Loucy (cell line): ENCODE measurements around the gene VSIG10L2.

Source experiments
- H2AFZ ChIP-seq: fragments of 200-600 bp; sonication (generic); 2 replicates; pipeline ENCODE4 v1.6.0; 2016; ENCODE audit warnings: antibody characterized with exemption, mild to moderate bottlenecking, low read length, moderate library complexity
- H3F3A ChIP-seq: fragments of 200-600 bp; 2 replicates; pipeline ENCODE4 v1.6.0; 2016; ENCODE audit warnings: antibody characterized with exemption, low read depth, mild to moderate bottlenecking
- H3K27me3 ChIP-seq: fragments of 200-600 bp; sonication (generic); 2 replicates; pipeline ENCODE4 v1.6.1; 2014; ENCODE audit warnings: low read length, mild to moderate bottlenecking; ENCODE audit not compliant: insufficient read depth, poor library complexity, severe bottlenecking
- H3K36me3 ChIP-seq: fragments of 200-600 bp; sonication (generic); 2 replicates; pipeline ENCODE4 v1.6.1; 2016; ENCODE audit warnings: low read length; ENCODE audit not compliant: insufficient read depth
- H3K4me1 ChIP-seq: fragments of 200-600 bp; sonication (generic); 2 replicates; pipeline ENCODE4 v1.5.1; 2014; ENCODE audit warnings: low read length, mild to moderate bottlenecking; ENCODE audit not compliant: insufficient read depth, poor library complexity, severe bottlenecking
- H3K4me2 ChIP-seq: fragments of 200-600 bp; sonication (generic); 2 replicates; pipeline ENCODE4 v1.6.0; 2014; ENCODE audit warnings: antibody characterized with exemption, low read length, low read depth, mild to moderate bottlenecking; ENCODE audit not compliant: poor library complexity, severe bottlenecking
- H3K4me3 ChIP-seq: fragments of 200-600 bp; sonication (generic); 2 replicates; pipeline ENCODE4 v1.5.1; 2014; ENCODE audit warnings: low read length, mild to moderate bottlenecking, mixed read lengths; ENCODE audit not compliant: poor library complexity, severe bottlenecking
- H3K79me2 ChIP-seq: fragments of 200-600 bp; sonication (generic); 2 replicates; pipeline ENCODE4 v1.6.1; 2014; ENCODE audit warnings: low read length; ENCODE audit not compliant: insufficient read depth
- H3K9ac ChIP-seq: fragments of 200-600 bp; sonication (generic); 2 replicates; pipeline ENCODE4 v1.6.0; 2014; ENCODE audit warnings: mild to moderate bottlenecking, low read depth, low read length, moderate library complexity; ENCODE audit not compliant: poor library complexity, severe bottlenecking
- H3K9me2 ChIP-seq: fragments of 200-600 bp; sonication (generic); replicated peaks from 2 replicates; pipeline ENCODE4 v1.6.1; 2016; ENCODE audit warnings: low read depth, low read length, mixed read lengths
- H3K9me3 ChIP-seq: fragments of 200-600 bp; sonication (generic); 2 replicates; pipeline ENCODE4 v1.6.1; 2014; ENCODE audit warnings: mild to moderate bottlenecking, antibody characterized with exemption, low read length, low read depth; ENCODE audit not compliant: insufficient read depth
- H4K20me1 ChIP-seq: fragments of 200-600 bp; sonication (generic); 2 replicates; pipeline ENCODE4 v1.6.0; 2014; ENCODE audit warnings: antibody characterized with exemption, low read length, mild to moderate bottlenecking; ENCODE audit not compliant: insufficient read depth, poor library complexity, severe bottlenecking
- CTCF ChIP-seq: fragments of 200-600 bp; sonication (generic); conservative IDR thresholded peaks from 2 replicates; pipeline ENCODE4 v1.5.1; 2014; ENCODE audit warnings: mild to moderate bottlenecking, antibody characterized with exemption, low read length
- EZH2phosphoT487 ChIP-seq: fragments of 200-600 bp; IDR thresholded peaks from 2 replicates; pipeline ENCODE4 v1.6.1; 2018; ENCODE audit warnings: antibody characterized with exemption, mild to moderate bottlenecking, moderate library complexity, borderline replicate concordance

VSIG10L2 gene

GRCh38 chr11:125955856-125956255 is 10.0 kb downstream of the VSIG10L2 start:
- H2AFZ ChIP-seq, result no peak overlapping the region
- no peak overlapping the region for H3K4me3 ChIP-seq
- H3K9me2 ChIP-seq, result no peaks in the 10 kb centered on the region
- H4K20me1 ChIP-seq, result no peaks in the 10 kb centered on the region
- H3K9me3 ChIP-seq, result no peaks in the 10 kb centered on the region
- no peaks in the 10 kb centered on the region for H3F3A ChIP-seq
- H3K4me2 ChIP-seq, result no peak overlapping the region
- H3K27me3 ChIP-seq, result no peaks in the 10 kb centered on the region
- H3K4me1 ChIP-seq, result no peaks in the 10 kb centered on the region
- H3K36me3 ChIP-seq, result no peaks in the 10 kb centered on the region
- no peak for TF ChIP-seq EZH2phosphoT487
- no peak for TF ChIP-seq CTCF
- no peaks in the 10 kb centered on the region for H3K79me2 ChIP-seq
- H3K9ac ChIP-seq, result no peak overlapping the region

- Histone ChIP-seq H3K9me2 (no peaks in the 10 kb centered on the region), H3K9ac (no peak overlapping the region), H3K4me3 (no peak overlapping the region), H2AFZ (no peak overlapping the region), H4K20me1 (no peaks in the 10 kb centered on the region), H3K4me1 (no peaks in the 10 kb centered on the region), H3F3A (no peaks in the 10 kb centered on the region), H3K36me3 (no peaks in the 10 kb centered on the region), H3K9me3 (no peaks in the 10 kb centered on the region), H3K79me2 (no peaks in the 10 kb centered on the region), H3K4me2 (no peak overlapping the region), H3K27me3 (no peaks in the 10 kb centered on the region)
- no peak for TF ChIP-seq CTCF
- TF ChIP-seq EZH2phosphoT487, result no peak
These were observed 10.7 kb downstream of the VSIG10L2 start for GRCh38 chr11:125956391-125957134.

GRCh38 chr11:125957618-125958332 is 11.9 kb downstream of the VSIG10L2 start:
- Histone ChIP-seq H3K27me3 (no peaks in the 10 kb centered on the region), H3K4me2 (no peak overlapping the region), H3K4me3 (no peak overlapping the region), H3K9me3 (no peaks in the 10 kb centered on the region; the same call in 1 of the 2 replicates), H2AFZ (no peak overlapping the region), H3K36me3 (no peaks in the 10 kb centered on the region), H3K4me1 (no peaks in the 10 kb centered on the region), H3K79me2 (no peaks in the 10 kb centered on the region), H3K9me2 (no peaks in the 10 kb centered on the region), H3K9ac (no peak overlapping the region), H3F3A (no peaks in the 10 kb centered on the region), H4K20me1 (no peaks in the 10 kb centered on the region)
- TF ChIP-seq EZH2phosphoT487, result no peak
- TF ChIP-seq CTCF, result no peak
